BLaER1 (cell line): ENCODE data around the gene MRFAP1.

ENCODE experiments used
- H3K27ac ChIP-seq: shearing (Covaris generic); formaldehyde crosslinking; 2 replicates; pipeline ENCODE4 v1.8.1; 2022
- H3K27me3 ChIP-seq: shearing (Covaris generic); formaldehyde crosslinking; 2 replicates; pipeline ENCODE4 v1.8.1; 2022
- H3K36me3 ChIP-seq: shearing (Covaris generic); formaldehyde crosslinking; 2 replicates; pipeline ENCODE4 v1.8.1; 2022
- H3K4me1 ChIP-seq: shearing (Covaris generic); formaldehyde crosslinking; 2 replicates; pipeline ENCODE4 v1.8.1; 2022
- H3K4me2 ChIP-seq: shearing (Covaris generic); formaldehyde crosslinking; 2 replicates; pipeline ENCODE4 v1.8.1; 2022
- H3K4me3 ChIP-seq: shearing (Covaris generic); formaldehyde crosslinking; 2 replicates; pipeline ENCODE4 v1.8.1; 2022
- H3K9ac ChIP-seq: shearing (Covaris generic); formaldehyde crosslinking; 2 replicates; pipeline ENCODE4 v1.8.1; 2022
- H3K9me3 ChIP-seq: shearing (Covaris generic); formaldehyde crosslinking; 2 replicates; pipeline ENCODE4 v1.8.1; 2022
- H4K20me1 ChIP-seq: shearing (Covaris generic); formaldehyde crosslinking; 2 replicates; pipeline ENCODE4 v1.8.1; 2022
- Cebpa-rat ChIP-seq: shearing (Covaris generic); IDR thresholded peaks from 2 replicates; pipeline ENCODE4 v1.8.1; 2022

Gene MRFAP1

DNA sequence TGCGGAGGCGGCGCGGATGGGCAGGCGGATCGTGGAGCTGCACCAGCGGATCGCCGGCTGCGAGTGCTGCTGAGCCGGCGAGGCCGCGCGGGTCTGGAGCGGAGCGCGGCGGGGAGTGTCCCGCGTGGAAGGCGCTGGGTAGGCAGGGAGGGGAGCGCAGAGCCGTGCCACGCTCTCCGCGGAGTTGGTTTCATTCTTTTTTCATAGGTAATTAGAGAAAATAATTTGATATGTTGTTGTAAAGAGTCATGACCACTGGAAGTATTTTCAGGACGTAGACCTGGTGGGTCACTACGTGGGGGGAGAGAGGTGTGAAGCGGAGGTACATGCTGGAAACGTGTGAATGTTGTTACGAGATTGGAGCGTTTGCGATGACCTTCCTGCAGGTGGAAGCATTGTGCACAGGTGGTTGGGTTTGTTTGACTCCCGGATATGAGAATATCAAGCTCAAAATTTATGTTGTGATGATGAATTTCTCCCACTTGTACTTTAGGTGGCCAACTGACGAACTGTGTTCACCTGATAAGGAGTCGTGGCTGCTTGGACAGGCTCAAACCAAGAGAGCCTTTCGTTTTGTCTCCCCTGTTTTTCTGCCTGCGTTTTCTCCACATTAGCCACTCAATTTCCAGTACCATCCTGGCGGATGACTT lies 34.1 kb downstream of the MRFAP1 start:
- H3K27me3 ChIP-seq = no peaks in the 10 kb centered on the region
- H3K9ac ChIP-seq = peak overlapping the region; percentile 95
- peak overlapping the region; percentile 88 for H3K4me3 ChIP-seq
- H3K9me3 ChIP-seq = peaks cover 4% of the 10 kb centered on the region; the same call in 1 of the 2 replicates
- peak overlapping the region; percentile 95 for H3K27ac ChIP-seq
- TF ChIP-seq Cebpa-rat = no peak
- peaks cover 41% of the 10 kb centered on the region for H3K4me1 ChIP-seq
- H4K20me1 ChIP-seq = peaks cover 53% of the 10 kb centered on the region
- peaks cover 41% of the 10 kb centered on the region for H3K36me3 ChIP-seq
- peak overlapping the region; percentile 95 for H3K4me2 ChIP-seq

- Histone ChIP-seq H3K9me3 (peaks cover 4% of the 10 kb centered on the region; the same call in 1 of the 2 replicates), H3K36me3 (peaks cover 43% of the 10 kb centered on the region), H3K9ac (peak overlapping the region; percentile 95), H3K27me3 (no peaks in the 10 kb centered on the region), H3K4me2 (peak overlapping the region; percentile 95), H4K20me1 (peaks cover 72% of the 10 kb centered on the region), H3K27ac (peak overlapping the region; percentile 62), H3K4me3 (peak overlapping the region; percentile 88), H3K4me1 (peaks cover 41% of the 10 kb centered on the region)
- no peak for TF ChIP-seq Cebpa-rat
These were observed 36.5 kb downstream of the MRFAP1 start for GRCh38 chr4:6676722-6677558.

DNA sequence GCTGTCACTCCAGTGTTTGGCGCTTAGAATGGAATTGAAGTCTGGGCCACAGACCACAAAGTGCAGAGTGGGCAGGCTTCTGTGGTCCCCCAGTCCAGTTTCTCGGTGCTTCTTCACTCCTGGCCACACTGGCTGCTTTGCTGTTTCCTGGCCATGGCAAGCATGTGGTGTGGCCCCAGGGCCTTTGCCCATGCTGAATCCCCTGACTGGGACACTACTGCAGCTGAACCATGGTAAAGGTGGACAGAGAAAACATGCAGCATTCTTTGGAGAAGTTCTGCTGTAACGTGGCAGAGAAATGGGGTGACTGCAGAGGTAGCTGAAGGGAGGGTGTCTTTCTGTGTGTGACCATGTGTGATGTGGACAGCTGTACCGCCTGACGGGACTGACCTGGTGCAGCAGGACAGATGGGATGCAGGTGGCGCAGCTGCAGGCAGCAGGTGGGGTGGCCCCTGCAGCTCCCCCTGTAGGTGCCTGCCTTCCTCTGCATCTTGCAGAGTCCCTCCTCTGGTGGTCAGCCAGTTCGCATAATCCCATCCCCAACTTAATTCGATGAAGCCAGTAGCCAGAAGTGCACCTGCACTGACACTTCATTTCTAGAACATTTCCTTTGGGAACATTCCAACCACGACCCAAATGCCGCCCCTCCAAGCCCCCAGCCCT lies 40.0 kb downstream of the MRFAP1 start:
- no peak overlapping the region for H3K27ac ChIP-seq
- H3K4me2 ChIP-seq = no peak overlapping the region
- no peak overlapping the region for H3K9ac ChIP-seq
- H3K4me3 ChIP-seq = no peak overlapping the region
- H3K36me3 ChIP-seq = peaks cover 44% of the 10 kb centered on the region
- no peak for TF ChIP-seq Cebpa-rat
- H3K4me1 ChIP-seq = peaks cover 33% of the 10 kb centered on the region
- H3K27me3 ChIP-seq = no peaks in the 10 kb centered on the region
- H4K20me1 ChIP-seq = peaks cover 59% of the 10 kb centered on the region
- no peaks in the 10 kb centered on the region for H3K9me3 ChIP-seq

GRCh38 chr4:6681191-6681590 lies 40.7 kb downstream of the MRFAP1 start:
- Histone ChIP-seq H3K36me3 (peaks cover 37% of the 10 kb centered on the region), H3K27me3 (no peaks in the 10 kb centered on the region), H3K9ac (no peak overlapping the region), H3K4me3 (no peak overlapping the region), H3K27ac (no peak overlapping the region), H4K20me1 (peaks cover 52% of the 10 kb centered on the region), H3K4me1 (peaks cover 26% of the 10 kb centered on the region), H3K9me3 (no peaks in the 10 kb centered on the region), H3K4me2 (no peak overlapping the region)
- TF ChIP-seq Cebpa-rat = no peak

DNA sequence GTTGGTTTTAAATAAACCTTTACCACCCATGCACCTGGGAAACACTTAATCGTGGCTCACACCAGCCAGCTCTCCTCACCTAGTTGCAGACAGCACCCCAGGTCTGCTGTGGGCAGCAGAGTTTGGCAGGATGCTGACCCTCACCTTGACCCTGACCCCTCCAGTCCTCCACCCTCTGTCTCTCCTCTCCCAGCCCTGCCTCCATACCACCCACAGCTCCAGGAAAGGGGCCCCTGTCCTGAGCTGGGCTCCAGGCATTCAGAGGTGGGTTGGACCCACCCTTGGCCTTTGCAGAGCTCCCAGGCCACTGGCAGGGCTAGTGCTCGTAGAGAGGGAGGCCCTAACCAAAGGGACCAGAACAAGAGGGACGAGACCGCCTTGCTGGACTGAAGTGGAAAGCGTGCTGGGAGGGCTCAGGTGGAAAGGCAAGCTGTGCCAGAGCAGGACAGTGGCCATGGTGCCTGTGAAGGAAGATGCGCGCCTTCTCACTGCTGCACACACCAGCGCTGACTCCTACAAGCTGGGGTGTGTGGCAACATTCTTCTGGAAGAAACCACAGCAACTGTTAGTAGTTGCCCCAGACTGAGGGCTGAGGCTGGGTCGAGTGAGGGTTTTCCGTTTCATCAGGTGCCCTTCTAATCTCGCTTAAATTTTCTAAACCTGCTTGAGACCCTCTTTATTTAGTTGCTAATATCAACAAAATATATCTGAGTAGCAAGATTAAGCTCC lies 42.5 kb downstream of the MRFAP1 start:
- Histone ChIP-seq H3K27me3 (no peaks in the 10 kb centered on the region), H4K20me1 (peaks cover 34% of the 10 kb centered on the region), H3K4me3 (no peak overlapping the region), H3K4me2 (no peak overlapping the region), H3K9me3 (no peaks in the 10 kb centered on the region), H3K4me1 (peaks cover 14% of the 10 kb centered on the region), H3K36me3 (peaks cover 29% of the 10 kb centered on the region), H3K27ac (no peak overlapping the region), H3K9ac (no peak overlapping the region)
- no peak for TF ChIP-seq Cebpa-rat

DNA sequence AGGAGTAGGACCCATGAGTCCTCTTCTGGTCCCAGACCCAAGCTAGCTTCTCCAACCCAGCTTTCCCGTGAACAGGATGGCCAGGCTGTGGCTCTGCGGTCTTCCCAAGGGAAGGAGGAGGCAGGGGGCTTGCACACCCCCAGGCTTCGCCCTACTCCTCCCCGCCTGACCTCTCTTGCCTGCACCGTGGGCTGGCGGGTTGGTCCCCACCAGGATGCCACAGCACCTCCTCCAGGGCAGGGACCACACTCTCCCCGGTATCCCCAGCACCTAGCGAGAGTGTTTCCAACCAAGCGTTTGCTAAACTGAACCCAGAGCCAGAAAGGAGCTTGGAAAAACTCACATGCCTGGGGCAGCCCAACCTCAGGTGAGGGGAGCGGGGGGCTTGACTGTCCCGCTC lies 44.2 kb downstream of the MRFAP1 start:
- H3K27me3 ChIP-seq = no peaks in the 10 kb centered on the region
- H3K4me1 ChIP-seq = peaks cover 22% of the 10 kb centered on the region
- TF ChIP-seq Cebpa-rat = no peak
- H3K9me3 ChIP-seq = no peaks in the 10 kb centered on the region
- no peak overlapping the region for H3K9ac ChIP-seq
- no peak overlapping the region for H3K4me2 ChIP-seq
- no peak overlapping the region for H3K4me3 ChIP-seq
- no peak overlapping the region for H3K27ac ChIP-seq
- H3K36me3 ChIP-seq = peaks cover 13% of the 10 kb centered on the region
- peaks cover 19% of the 10 kb centered on the region for H4K20me1 ChIP-seq

DNA sequence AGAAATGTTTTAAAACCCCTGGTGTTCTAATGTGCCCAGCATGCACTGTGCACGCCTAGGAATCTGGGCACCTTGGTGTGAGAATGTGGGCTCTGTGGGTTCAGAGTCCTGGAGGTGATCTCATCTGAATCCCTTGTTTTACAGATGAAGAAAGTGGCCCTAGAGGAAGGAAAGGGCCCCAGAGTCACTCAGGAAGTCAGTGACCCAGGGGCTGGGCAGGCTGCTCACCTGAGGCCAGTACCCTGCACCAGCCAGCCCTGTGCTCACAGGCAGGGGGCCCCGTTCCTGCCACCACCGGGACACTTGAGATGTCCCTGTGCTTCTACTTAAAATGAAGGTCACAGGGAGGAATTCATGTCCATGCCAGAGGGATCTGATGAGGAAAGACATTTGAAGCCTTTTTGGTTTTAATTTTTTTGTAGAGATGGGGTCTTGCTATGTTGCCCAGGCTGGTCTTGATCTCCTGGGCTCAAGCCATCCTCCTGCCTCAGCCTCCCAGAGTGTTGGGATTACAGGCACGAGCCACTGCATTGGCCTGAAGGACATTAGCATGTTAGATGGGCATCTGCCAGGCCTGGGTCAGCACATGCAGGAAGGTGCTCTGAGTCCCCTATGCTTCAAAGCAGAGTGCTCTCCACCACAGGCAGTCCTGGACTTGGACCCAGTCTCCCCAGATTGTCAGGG lies 45.8 kb downstream of the MRFAP1 start:
- H3K4me3 ChIP-seq = no peak overlapping the region
- H3K27me3 ChIP-seq = no peaks in the 10 kb centered on the region
- peaks cover 4% of the 10 kb centered on the region; the same call in 1 of the 2 replicates for H3K36me3 ChIP-seq
- H3K4me1 ChIP-seq = peaks cover 38% of the 10 kb centered on the region
- H3K27ac ChIP-seq = no peak overlapping the region
- peaks cover 3% of the 10 kb centered on the region; the same call in 1 of the 2 replicates for H4K20me1 ChIP-seq
- H3K9me3 ChIP-seq = no peaks in the 10 kb centered on the region
- TF ChIP-seq Cebpa-rat = no peak
- H3K4me2 ChIP-seq = no peak overlapping the region
- H3K9ac ChIP-seq = no peak overlapping the region

- Histone ChIP-seq H3K36me3 (peaks cover 4% of the 10 kb centered on the region; the same call in 1 of the 2 replicates), H3K4me3 (no peak overlapping the region), H3K4me1 (peaks cover 53% of the 10 kb centered on the region), H4K20me1 (no peaks in the 10 kb centered on the region; the same call in 1 of the 2 replicates), H3K27ac (peak overlapping the region; percentile 61), H3K9me3 (no peaks in the 10 kb centered on the region), H3K9ac (no peak overlapping the region; the same call in 1 of the 2 replicates), H3K4me2 (peak overlapping the region; percentile 81), H3K27me3 (no peaks in the 10 kb centered on the region)
- TF ChIP-seq Cebpa-rat = no peak
These were observed 47.7 kb downstream of the MRFAP1 start for GRCh38 chr4:6687947-6688878.
